Astrocyte of the hippocampus (primary cell): ENCODE measurements around the gene SEC61A2.

Experiments used
- DNase-seq: peaks from one replicate; pipeline ENCODE4 v3.0.0; 2011; ENCODE audit warnings: low read depth, low spot score

Gene SEC61A2

GRCh38 chr10:12196531-12197211 lies 67.2 kb downstream of the SEC61A2 start:
- DNase-seq, result no peak

- DNase-seq, result no peak
These were observed 68.7 kb downstream of the SEC61A2 start for GRCh38 chr10:12198156-12198555.

- DNase-seq, result no peak
These were observed 71.4 kb downstream of the SEC61A2 start for GRCh38 chr10:12200850-12201249.

GRCh38 chr10:12201543-12201942 lies 72.1 kb downstream of the SEC61A2 start:
- no peak for DNase-seq

GRCh38 chr10:12202226-12202625 lies 72.7 kb downstream of the SEC61A2 start:
- DNase-seq, result no peak

- DNase-seq, result no peak
These were observed 75.6 kb downstream of the SEC61A2 start for GRCh38 chr10:12205082-12205481.

GRCh38 chr10:12207114-12207513 lies 77.6 kb downstream of the SEC61A2 start:
- DNase-seq, result no peak

GRCh38 chr10:12208460-12208859 lies 79.0 kb downstream of the SEC61A2 start:
- no peak for DNase-seq

- no peak for DNase-seq
These were observed 83.0 kb downstream of the SEC61A2 start for GRCh38 chr10:12212454-12212853.

GRCh38 chr10:12213621-12214020 lies 84.1 kb downstream of the SEC61A2 start:
- DNase-seq, result no peak

- DNase-seq, result no peak
These were observed 84.6 kb downstream of the SEC61A2 start for GRCh38 chr10:12214093-12214492.

- DNase-seq, result peak; percentile 70
These were observed 85.3 kb downstream of the SEC61A2 start for GRCh38 chr10:12214763-12215218.
